Ascending aorta (tissue), 2 donors: Measurements from ENCODE around the gene ATRNL1. TPM values are rescaled to one million over a fixed set of nuclear protein-coding genes. Genes with fewer than 3 reads are reported as not detected.

ENCODE experiments used
- DNase-seq, 2 donors: peaks; one replicate each; pipeline ENCODE4 v3.0.0-alpha.2; 2019; ENCODE audit warnings: low spot score in 2 of 2
- H3K27ac ChIP-seq, 2 donors: fragments of 200-600 bp; sonication (generic); one replicate each; pipeline ENCODE4 v1.5.1; 2016 to 2017; ENCODE audit warnings: mild to moderate bottlenecking in 1 of 2
- H3K27me3 ChIP-seq: fragments of 200-600 bp; sonication (generic); one replicate; pipeline ENCODE4 v1.5.1; 2017
- H3K36me3 ChIP-seq, 2 donors: fragments of 200-600 bp; sonication (generic); one replicate each; pipeline ENCODE4 v1.5.1; 2016
- H3K4me1 ChIP-seq, 2 donors: fragments of 200-600 bp; sonication (generic); one replicate each; pipeline ENCODE4 v1.5.1; 2016 to 2017; ENCODE audit warnings: mild to moderate bottlenecking in 1 of 2
- H3K4me3 ChIP-seq, 2 donors: fragments of 200-600 bp; sonication (generic); one replicate each; pipeline ENCODE4 v1.5.1; 2016 to 2017; ENCODE audit warnings: mild to moderate bottlenecking in 1 of 2
- H3K9me3 ChIP-seq, 2 donors: fragments of 200-600 bp; sonication (generic); one replicate each; pipeline ENCODE4 v1.5.1; 2016
- intact Hi-C: fragments of 100-400 bp; cut with DNase I; formaldehyde crosslinking; loops from one replicate; pipeline ENCODE4 v1.15.1; 2023
- total RNA-seq: library from RNA; depleted of rRNA; stranded (reverse); fragments of >200 nt; gene quantifications from one replicate; pipeline ENCODE4 v1.1.0, GENCODE V29; 2016
- TF ChIP-seq, protein P1 (sequence below), 3 experiments: fragments of 200-600 bp in 2 of 3; fragments of 450-650 bp in 1 of 3; sonication (generic) in 2 of 3; IDR thresholded peaks; one replicate each; pipeline ENCODE4 v1.5.1; 2016 to 2019; ENCODE audit warnings: antibody characterized with exemption in 3 of 3, mild to moderate bottlenecking in 1 of 3, moderate library complexity in 1 of 3

ATRNL1 gene
- total RNA-seq, 1 donor from 2014 or later: 15.4 TPM

DNA sequence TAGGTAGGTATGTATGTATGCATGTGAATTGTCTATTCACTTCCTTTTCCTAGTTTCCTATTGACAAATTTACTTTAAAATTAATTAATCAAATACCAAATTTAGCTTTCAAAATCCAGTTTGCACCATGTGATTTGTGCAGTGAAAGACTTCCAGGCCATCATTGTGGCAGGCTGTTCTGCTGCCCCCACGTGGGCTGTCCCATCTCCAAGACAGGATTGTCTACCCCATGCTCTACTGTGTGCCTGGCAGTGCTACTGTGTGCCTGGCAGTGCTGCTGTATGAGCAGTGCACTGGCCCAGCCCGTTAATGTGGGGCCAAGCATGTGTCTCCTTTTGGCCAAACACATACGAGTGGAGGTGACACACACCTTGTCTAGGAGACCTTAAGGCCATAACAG, 805.1 kb downstream of the ATRNL1 start:
- no peak for DNase-seq
- Histone ChIP-seq H3K27me3 (no peaks in the 10 kb centered on the region), H3K36me3 (no peaks in the 10 kb centered on the region), H3K9me3 (no peaks in the 10 kb centered on the region), H3K27ac (no peak overlapping the region), H3K4me1 (no peaks in the 10 kb centered on the region), H3K4me3 (no peak overlapping the region)
- TF ChIP-seq, protein P1, sequence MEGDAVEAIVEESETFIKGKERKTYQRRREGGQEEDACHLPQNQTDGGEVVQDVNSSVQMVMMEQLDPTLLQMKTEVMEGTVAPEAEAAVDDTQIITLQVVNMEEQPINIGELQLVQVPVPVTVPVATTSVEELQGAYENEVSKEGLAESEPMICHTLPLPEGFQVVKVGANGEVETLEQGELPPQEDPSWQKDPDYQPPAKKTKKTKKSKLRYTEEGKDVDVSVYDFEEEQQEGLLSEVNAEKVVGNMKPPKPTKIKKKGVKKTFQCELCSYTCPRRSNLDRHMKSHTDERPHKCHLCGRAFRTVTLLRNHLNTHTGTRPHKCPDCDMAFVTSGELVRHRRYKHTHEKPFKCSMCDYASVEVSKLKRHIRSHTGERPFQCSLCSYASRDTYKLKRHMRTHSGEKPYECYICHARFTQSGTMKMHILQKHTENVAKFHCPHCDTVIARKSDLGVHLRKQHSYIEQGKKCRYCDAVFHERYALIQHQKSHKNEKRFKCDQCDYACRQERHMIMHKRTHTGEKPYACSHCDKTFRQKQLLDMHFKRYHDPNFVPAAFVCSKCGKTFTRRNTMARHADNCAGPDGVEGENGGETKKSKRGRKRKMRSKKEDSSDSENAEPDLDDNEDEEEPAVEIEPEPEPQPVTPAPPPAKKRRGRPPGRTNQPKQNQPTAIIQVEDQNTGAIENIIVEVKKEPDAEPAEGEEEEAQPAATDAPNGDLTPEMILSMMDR (IDR thresholded peaks at IDR 0.05): no peak
- intact Hi-C loops: no loop called here

DNA sequence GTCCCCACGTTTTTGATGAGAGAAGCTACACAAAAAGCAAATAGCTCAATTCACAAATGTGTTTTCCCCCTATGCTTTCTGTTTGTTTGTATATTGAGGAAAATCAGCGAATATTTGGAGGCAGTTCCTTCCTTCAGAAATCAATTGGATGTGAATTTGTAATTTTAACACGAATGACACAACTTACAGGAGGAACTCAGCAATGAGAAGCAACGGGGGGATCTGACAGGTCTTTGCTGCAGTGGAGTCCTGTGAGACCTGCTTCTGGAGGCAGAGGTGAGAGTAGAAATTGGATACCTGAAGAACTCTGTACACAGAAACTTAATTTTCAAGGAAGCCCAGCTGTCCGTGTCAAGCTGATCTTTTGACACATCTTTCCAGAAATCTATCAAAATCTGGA, 809.4 kb downstream of the ATRNL1 start:
- intact Hi-C loops: no loop called here
- no peak overlapping the region for H3K4me3 ChIP-seq
- H3K27me3 ChIP-seq: no peaks in the 10 kb centered on the region
- H3K4me1 ChIP-seq: no peaks in the 10 kb centered on the region
- no peaks in the 10 kb centered on the region for H3K36me3 ChIP-seq
- TF ChIP-seq, protein P1 (IDR thresholded peaks at IDR 0.05): no peak
- H3K9me3 ChIP-seq: no peaks in the 10 kb centered on the region
- no peak for DNase-seq
- no peak overlapping the region for H3K27ac ChIP-seq

DNA sequence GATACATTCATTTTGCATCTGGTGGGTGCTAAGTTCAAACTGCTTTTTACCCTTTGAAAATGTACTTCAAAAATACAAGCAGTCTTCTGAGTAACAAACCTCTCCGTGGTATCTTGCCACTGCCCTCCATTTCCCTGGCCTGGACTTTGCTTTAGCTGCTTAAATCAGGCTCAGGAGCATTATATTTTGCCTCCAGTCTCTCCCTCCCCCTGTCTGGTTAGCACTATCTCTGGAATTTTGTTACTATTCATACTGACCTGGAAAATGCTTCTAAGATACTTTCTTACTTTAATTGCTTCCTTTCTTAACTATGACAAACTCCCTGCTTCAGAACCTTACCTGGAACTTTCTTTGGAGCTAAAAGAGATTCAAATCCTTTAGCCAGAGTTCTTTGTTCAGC, 810.0 kb downstream of the ATRNL1 start:
- no peaks in the 10 kb centered on the region for H3K36me3 ChIP-seq
- no peaks in the 10 kb centered on the region for H3K9me3 ChIP-seq
- DNase-seq: no peak
- TF ChIP-seq, protein P1 (IDR thresholded peaks at IDR 0.05): no peak
- intact Hi-C loops: no loop called here
- H3K27ac ChIP-seq: no peak overlapping the region
- no peaks in the 10 kb centered on the region for H3K27me3 ChIP-seq
- H3K4me3 ChIP-seq: no peak overlapping the region
- H3K4me1 ChIP-seq: no peaks in the 10 kb centered on the region

DNA sequence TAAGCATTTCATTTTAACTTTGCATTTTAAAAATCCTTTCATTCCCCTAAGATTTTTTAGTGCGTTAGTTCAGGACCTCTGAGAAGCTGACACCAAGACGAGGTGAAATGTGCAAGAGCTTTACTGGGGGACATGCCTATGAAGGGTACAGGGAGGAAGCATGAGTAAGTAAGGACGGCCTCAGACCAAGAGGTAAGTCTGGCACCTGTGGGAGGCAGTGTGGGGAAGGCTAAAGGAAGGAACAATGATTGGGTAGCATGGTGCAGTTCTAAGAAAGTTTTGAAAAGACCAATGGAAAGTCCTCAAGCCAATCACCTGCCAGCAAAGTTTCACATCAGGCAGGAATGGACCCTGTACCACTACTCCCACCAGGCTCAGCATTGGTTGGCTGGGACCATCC, 810.7 kb downstream of the ATRNL1 start:
- Histone ChIP-seq H3K27me3 (no peaks in the 10 kb centered on the region), H3K4me3 (no peak overlapping the region), H3K9me3 (no peaks in the 10 kb centered on the region), H3K36me3 (no peaks in the 10 kb centered on the region), H3K4me1 (no peaks in the 10 kb centered on the region), H3K27ac (no peak overlapping the region)
- no peak for DNase-seq
- TF ChIP-seq, protein P1 (IDR thresholded peaks at IDR 0.05): no peak
- intact Hi-C loops: no loop called here

DNA sequence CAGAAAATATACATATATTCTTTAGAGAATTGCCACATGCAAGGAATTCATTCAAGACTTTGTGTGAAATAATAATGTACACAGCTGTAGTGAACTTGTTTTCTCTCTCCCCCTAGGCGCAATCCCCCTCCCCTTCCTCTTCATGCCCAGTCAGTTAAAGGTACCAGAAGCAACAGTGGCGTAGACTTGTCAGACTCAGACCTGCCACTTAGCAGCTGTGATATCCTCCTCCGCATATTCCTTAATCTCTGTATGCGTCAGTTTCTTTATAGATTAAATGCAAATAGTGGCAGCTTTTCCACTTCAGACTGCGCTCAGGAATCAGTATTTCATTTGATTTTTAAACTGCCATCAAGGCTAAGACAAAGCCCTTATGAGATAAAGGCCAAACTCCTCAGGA, 815.9 kb downstream of the ATRNL1 start:
- H3K27me3 ChIP-seq: no peaks in the 10 kb centered on the region
- TF ChIP-seq, protein P1 (IDR thresholded peaks at IDR 0.05): no peak
- no peaks in the 10 kb centered on the region for H3K9me3 ChIP-seq
- intact Hi-C loops: no loop called here
- H3K4me1 ChIP-seq: no peaks in the 10 kb centered on the region
- no peak overlapping the region for H3K4me3 ChIP-seq
- DNase-seq: no peak
- no peak overlapping the region for H3K27ac ChIP-seq
- no peaks in the 10 kb centered on the region for H3K36me3 ChIP-seq
